K562 (cell line): ENCODE measurements around the gene ARMC6. TPM values are rescaled to one million over a fixed set of nuclear protein-coding genes. Genes with fewer than 3 reads are reported as not detected.

ENCODE experiments used
- ATAC-seq: fragments of 200-7000 bp; cut with Tn5 transposase; 3 replicates; pipeline ENCODE4 v1.9.1; 2020; ENCODE audit warnings: moderate library complexity
- BruUV-seq: library from RNA; stranded (reverse); fragments of 400-500 nt; replicated peaks from 2 replicates; lab custom pipeline; 2021; lab: Mats Ljungman, UMichigan
- CTCF ChIA-PET: fragments of 300-600 bp; formaldehyde crosslinking; extraction: SDS; loops from one replicate; lab custom pipeline; 2021; ENCODE audit warnings: low intra/inter-chr PET ratio; lab: Yijun Ruan, JAX
- POLR2A ChIA-PET: fragments of 300-600, 350-650 bp; sonication (Branson Sonifier 250); formaldehyde crosslinking; extraction: SDS; loops from one replicate; lab custom pipeline; 2021; ENCODE audit warnings: antibody characterized with exemption, inconsistent platforms; lab: Yijun Ruan, JAX
- DNase-seq, 4 experiments: peaks; one replicate each; pipeline versions ENCODE4 v3.0.0 to v3.0.0-alpha.2; 2011 to 2018; ENCODE audit warnings: low spot score in 3 of 4, mixed read lengths in 3 of 4; ENCODE audit errors: extremely low read depth in 1 of 4
- FAIRE-seq: peaks from 2 replicates; lab custom pipeline; 2011; peaks lifted over from hg19 to GRCh38; lab: Jason Lieb, UNC
- H2AFZ ChIP-seq: 2 replicates; pipeline ENCODE4 v1.6.0; 2011; ENCODE audit warnings: low read depth, low read length, control low read depth, inconsistent platforms
- H3K27ac ChIP-seq: fragments of 200-600 bp; 3 replicates; pipeline ENCODE4 v1.8.0; 2011; ENCODE audit warnings: low read depth, mild to moderate bottlenecking, control low read depth, inconsistent platforms, low read length, moderate library complexity, mixed read lengths; ENCODE audit errors: extremely low read depth
- H3K27me3 ChIP-seq, 2 experiments: fragments of 300-600 bp in 1 of 2; 2 replicates in 1 of 2; 3 replicates in 1 of 2; pipeline versions ENCODE4 v1.6.0 to v1.8.0; 2011; ENCODE audit warnings: inconsistent platforms in 2 of 2, low read length in 2 of 2, mild to moderate bottlenecking in 1 of 2, mixed read lengths in 1 of 2, moderate library complexity in 1 of 2; ENCODE audit not compliant: control insufficient read depth in 2 of 2, insufficient read depth in 2 of 2
- H3K36me3 ChIP-seq: fragments of 300-600 bp; 3 replicates; pipeline ENCODE4 v1.8.0; 2011; ENCODE audit warnings: mild to moderate bottlenecking, low read length, inconsistent platforms; ENCODE audit not compliant: control insufficient read depth, insufficient read depth
- H3K4me1 ChIP-seq, 2 experiments: fragments of 200-600 bp in 1 of 2; replicated peaks in 1 of 2; 2 replicates in 1 of 2; 3 replicates in 1 of 2; pipeline versions ENCODE4 v1.5.1 to v1.8.0; 2011; ENCODE audit warnings: inconsistent platforms in 2 of 2, low read length in 2 of 2, mild to moderate bottlenecking in 1 of 2, mixed read lengths in 1 of 2, moderate library complexity in 1 of 2; ENCODE audit not compliant: control insufficient read depth in 2 of 2, insufficient read depth in 2 of 2
- H3K4me2 ChIP-seq: 2 replicates; pipeline ENCODE4 v1.6.1; 2011; ENCODE audit warnings: low read length, control low read depth, inconsistent platforms, mixed read lengths; ENCODE audit not compliant: insufficient read depth
- H3K4me3 ChIP-seq: fragments of 200-600 bp; sonication (generic), shearing (Covaris generic); 2 replicates; pipeline ENCODE4 v1.5.1; 2016; ENCODE audit warnings: control low read depth, inconsistent platforms
- H3K79me2 ChIP-seq: fragments of 200-600 bp; 3 replicates; pipeline ENCODE4 v1.8.0; 2011; ENCODE audit warnings: low read length, inconsistent platforms; ENCODE audit not compliant: control insufficient read depth, insufficient read depth
- H3K9ac ChIP-seq, 2 experiments: 2 replicates each; pipeline versions ENCODE4 v1.6.0 to v1.6.1; 2011; ENCODE audit warnings: low read depth in 2 of 2, low read length in 2 of 2, control low read depth in 1 of 2, inconsistent platforms in 1 of 2, mild to moderate bottlenecking in 1 of 2, mixed read lengths in 1 of 2; ENCODE audit not compliant: insufficient read depth in 1 of 2
- H3K9me1 ChIP-seq: one replicate; pipeline ENCODE4 v1.6.0; 2011; ENCODE audit warnings: inconsistent platforms, mild to moderate bottlenecking, low read length, moderate library complexity; ENCODE audit not compliant: control insufficient read depth, insufficient read depth
- H3K9me3 ChIP-seq: replicated peaks from 2 replicates; pipeline ENCODE4 v1.5.1; 2011; ENCODE audit warnings: low read depth, low read length, inconsistent platforms; ENCODE audit not compliant: control insufficient read depth, insufficient read depth
- H4K20me1 ChIP-seq: replicated peaks from 2 replicates; pipeline ENCODE4 v1.6.1; 2011; ENCODE audit warnings: low read length, inconsistent platforms, mixed read lengths; ENCODE audit not compliant: control insufficient read depth, insufficient read depth
- BCL6 ChIP-seq: fragments of 250-450 bp; sonication (Bioruptor Pico); IDR thresholded peaks from 2 replicates; pipeline ENCODE4 v1.4.0; 2020
- C11orf30 ChIP-seq: fragments of 450-650 bp; IDR thresholded peaks from 2 replicates; pipeline ENCODE4 v1.6.1; 2016; ENCODE audit warnings: low read depth, mild to moderate bottlenecking
- CREB3 ChIP-seq: fragments of 450-650 bp; conservative IDR thresholded peaks from 2 replicates; pipeline ENCODE4 v1.6.1; 2016; ENCODE audit warnings: missing genetic modification characterization, low read depth, mild to moderate bottlenecking, missing compliant biosample characterization, moderate library complexity
- EHMT2 ChIP-seq: fragments of 450-650 bp; IDR thresholded peaks from 2 replicates; pipeline ENCODE4 v1.6.1; 2018; ENCODE audit warnings: antibody characterized with exemption
- ELF1 ChIP-seq: fragments of 200-800 bp; sonication (Bioruptor generic); IDR thresholded peaks from 2 replicates; pipeline ENCODE4 v1.6.1; 2016; ENCODE audit warnings: missing genetic modification characterization, missing compliant biosample characterization
- GABPB2 ChIP-seq: fragments of 250-450 bp; sonication (Bioruptor Pico); conservative IDR thresholded peaks from 2 replicates; pipeline ENCODE4 v1.5.1; 2021; ENCODE audit warnings: mild to moderate bottlenecking
- KLF10 ChIP-seq: fragments of 250-450 bp; sonication (Bioruptor Pico); IDR thresholded peaks from 2 replicates; pipeline ENCODE4 v1.6.1; 2021; ENCODE audit warnings: matching md5 sums
- LCOR ChIP-seq: sonication (generic); formaldehyde crosslinking; IDR thresholded peaks from 2 replicates; pipeline ENCODE4 v1.8.0; 2022; ENCODE audit warnings: mild to moderate bottlenecking, missing genetic modification reagents
- PRMT5 ChIP-seq: sonication (generic); formaldehyde crosslinking; IDR thresholded peaks from 2 replicates; pipeline ENCODE4 v1.5.0; 2020; ENCODE audit warnings: missing genetic modification reagents
- RBM15 ChIP-seq: fragments of 200-400 bp; formaldehyde crosslinking; IDR thresholded peaks from 2 replicates; pipeline ENCODE4 v1.6.1; 2018; ENCODE audit warnings: mild to moderate bottlenecking, low read length, moderate library complexity; ENCODE audit not compliant: insufficient read depth
- SAFB2 ChIP-seq: fragments of 200-400 bp; formaldehyde crosslinking; IDR thresholded peaks from 2 replicates; pipeline ENCODE4 v1.6.1; 2018; ENCODE audit warnings: borderline replicate concordance, low read length, low read depth, moderate library complexity; ENCODE audit not compliant: severe bottlenecking
- TCF3 ChIP-seq: sonication (generic); formaldehyde crosslinking; IDR thresholded peaks from 2 replicates; pipeline ENCODE4 v1.4.0; 2020; ENCODE audit warnings: mild to moderate bottlenecking, missing genetic modification reagents
- TSC22D4 ChIP-seq: fragments of 450-650 bp; IDR thresholded peaks from 2 replicates; pipeline ENCODE4 v1.6.1; 2016; ENCODE audit warnings: missing genetic modification characterization, missing biosample characterization, control low read depth
- ZNF165 ChIP-seq: fragments of 250-450 bp; sonication (Bioruptor Pico); IDR thresholded peaks from 2 replicates; pipeline ENCODE4 v1.4.0; 2020; ENCODE audit warnings: borderline replicate concordance
- ZNF253 ChIP-seq: fragments of 250-450 bp; sonication (Bioruptor Pico); conservative IDR thresholded peaks from 2 replicates; pipeline ENCODE4 v1.6.1; 2021; ENCODE audit warnings: mild to moderate bottlenecking
- ZNF583 ChIP-seq: fragments of 250-450 bp; sonication (Bioruptor Pico); IDR thresholded peaks from 2 replicates; pipeline ENCODE4 v1.4.0; 2020
- WGBS: fragments of 100-300 bp; shearing (Covaris generic); methylation state at CpG from one replicate; pipeline ENCODE4 v1.1.6; 2016; ENCODE audit warnings: low coverage, mixed read lengths; ENCODE audit not compliant: insufficient coverage; ENCODE audit errors: missing lambda C conversion rate; 5-methylcytosine and 5-hydroxymethylcytosine counted together
- in situ Hi-C: fragments of 300-500 bp; cut with MboI; formaldehyde crosslinking; loops from 4 replicates; pipeline ENCODE4 v1.15.0; 2018; ENCODE audit warnings: inconsistent platforms, mixed read lengths
- intact Hi-C: fragments of 100-400 bp; cut with micrococcal nuclease; formaldehyde crosslinking; loops from 2 replicates; pipeline ENCODE4 v1.14.2; 2022
- polyA plus RNA-seq, 8 experiments: library from polyadenylated mRNA; depleted of rRNA in 4 of 8; stranded (reverse) in 5 of 8; unstranded in 3 of 8; fragments of >200 nt; fragmentation: Nextera tagmentation in 2 of 8; fragmentation: Illumina TruSeq in 1 of 8; extraction: Ambion mirVana in 2 of 8; extraction: Trizol in 1 of 8; gene quantifications; 2 replicates each; pipeline versions ENCODE4 v1.2.1 to v1.2.3, GENCODE V29; 2011 to 2014; ENCODE audit warnings: inconsistent platforms in 1 of 8, missing spikeins in 1 of 8
- total RNA-seq, 7 experiments: library from RNA; depleted of rRNA in 6 of 7; stranded (reverse); fragments of >200 nt in 6 of 7; fragmentation: Illumina TruSeq in 2 of 7; extraction: Trizol in 2 of 7; gene quantifications; 2 replicates each; pipeline versions ENCODE4 v1.2.1 to v1.2.3, GENCODE V29; 2011 to 2021; ENCODE audit warnings: low replicate concordance in 1 of 7

Gene ARMC6
- total and polyA plus RNA-seq, 9 of the 15 experiments (the other 6 are each of a cell fraction or from before 2014, with no cell fraction given): 2.1 to 93.4 (median 63.6) TPM

- intact Hi-C loops: loop anchor here (2.0 kb wide), 1 partner anchor 73 kb away; no protein-coding TSS in a partner anchor
- H3K27ac ChIP-seq: no peak overlapping the region; the same call in 2 of the 3 replicates
- H3K79me2 ChIP-seq: peaks cover 86% of the 10 kb centered on the region
Observed at GRCh38 chr19:19031891-19032290, 1.5 kb upstream of the ARMC6 start.

More at GRCh38 chr19:19031891-19032290, 1.5 kb upstream of the ARMC6 start:
- H3K9ac ChIP-seq: peak overlapping the region; percentile 17 to 24; a peak in 2 of 4 replicates
- H3K36me3 ChIP-seq: peaks cover 63% of the 10 kb centered on the region
- POLR2A ChIA-PET: no interaction called here
- no TSS peak for BruUV-seq
- no peaks in the 10 kb centered on the region; the same call in none of the 2 replicates for H4K20me1 ChIP-seq
- peak overlapping the region; percentile 88; the same call in 1 of the 2 replicates for H3K4me2 ChIP-seq
- WGBS: 68% methylated on average over 5 of the region's 5 CpGs
- no peaks in the 10 kb centered on the region for H3K27me3 ChIP-seq
- in situ Hi-C loops: no loop called here
- no peak for DNase-seq
- H3K9me1 ChIP-seq: no peaks in the 10 kb centered on the region
- CTCF ChIA-PET: no interaction called here
- peaks cover 4 to 27% of the 10 kb centered on the region in 2 experiments; a peak in 3 of 5 replicates for H3K4me1 ChIP-seq
- no peaks in the 10 kb centered on the region for H3K9me3 ChIP-seq
- ATAC-seq: no peak
- peak overlapping the region; percentile 98; the same call in 1 of the 2 replicates for H3K4me3 ChIP-seq
- H2AFZ ChIP-seq: no peak overlapping the region
- no peak for FAIRE-seq
- TF ChIP-seq GABPB2 (CRISPR knock-in tag) (no peak), LCOR (no peak), CREB3 (no peak), EHMT2 (no peak), PRMT5 (no peak), SAFB2 (no peak), KLF10 (CRISPR knock-in tag) (no peak), ELF1 (tag) (no peak), RBM15 (no peak), TCF3 (CRISPR knock-in tag) (no peak), TSC22D4 (tag) (no peak), ZNF583 (no peak), BCL6 (CRISPR knock-in tag) (no peak), C11orf30 (no peak), ZNF253 (no peak), ZNF165 (CRISPR knock-in tag) (no peak)
- TF ChIP-seq, all 486 proteins: peak for 0
